Measurements from ENCODE around the gene DENND1A.

DENND1A gene

DNA sequence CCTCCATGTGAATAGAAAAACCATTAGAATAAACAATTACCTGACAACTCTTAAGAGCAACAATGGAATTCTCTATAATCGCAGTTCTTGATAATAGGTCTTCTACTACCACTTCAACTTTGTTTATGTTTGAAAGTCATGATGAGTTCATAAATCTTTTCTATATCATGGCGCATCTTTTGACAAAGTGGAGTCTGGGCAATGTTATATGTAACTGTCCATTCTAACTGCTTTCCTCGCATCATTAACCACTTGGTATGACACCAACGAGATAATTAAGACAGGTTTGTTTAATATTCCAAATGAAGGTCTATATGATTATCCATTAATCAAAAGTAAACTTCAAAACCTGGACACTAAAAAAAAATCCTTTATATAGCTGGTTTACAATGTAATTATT, 272.0 kb downstream of the DENND1A start:
- H3K9me2 ChIP-seq (replicated peaks; ENCODE audit: insufficient read depth, low read length): no peaks in the 10 kb centered on the region
- H3K27me3 ChIP-seq (ENCODE audit: low read length): no peaks in the 10 kb centered on the region
- no peak overlapping the region for H3K4me3 ChIP-seq (ENCODE audit: insufficient read depth, low read length, poor library complexity, severe bottlenecking)
- no peaks in the 10 kb centered on the region for H3F3A ChIP-seq (ENCODE audit: insufficient read depth)
- TF ChIP-seq EZH2phosphoT487 (conservative IDR thresholded peaks at IDR 0.05; ENCODE audit: low read length): no peak
- TF ChIP-seq, protein P1, sequence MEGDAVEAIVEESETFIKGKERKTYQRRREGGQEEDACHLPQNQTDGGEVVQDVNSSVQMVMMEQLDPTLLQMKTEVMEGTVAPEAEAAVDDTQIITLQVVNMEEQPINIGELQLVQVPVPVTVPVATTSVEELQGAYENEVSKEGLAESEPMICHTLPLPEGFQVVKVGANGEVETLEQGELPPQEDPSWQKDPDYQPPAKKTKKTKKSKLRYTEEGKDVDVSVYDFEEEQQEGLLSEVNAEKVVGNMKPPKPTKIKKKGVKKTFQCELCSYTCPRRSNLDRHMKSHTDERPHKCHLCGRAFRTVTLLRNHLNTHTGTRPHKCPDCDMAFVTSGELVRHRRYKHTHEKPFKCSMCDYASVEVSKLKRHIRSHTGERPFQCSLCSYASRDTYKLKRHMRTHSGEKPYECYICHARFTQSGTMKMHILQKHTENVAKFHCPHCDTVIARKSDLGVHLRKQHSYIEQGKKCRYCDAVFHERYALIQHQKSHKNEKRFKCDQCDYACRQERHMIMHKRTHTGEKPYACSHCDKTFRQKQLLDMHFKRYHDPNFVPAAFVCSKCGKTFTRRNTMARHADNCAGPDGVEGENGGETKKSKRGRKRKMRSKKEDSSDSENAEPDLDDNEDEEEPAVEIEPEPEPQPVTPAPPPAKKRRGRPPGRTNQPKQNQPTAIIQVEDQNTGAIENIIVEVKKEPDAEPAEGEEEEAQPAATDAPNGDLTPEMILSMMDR (IDR thresholded peaks at IDR 0.05; ENCODE audit: insufficient read depth, low read length, poor library complexity, severe bottlenecking): no peak
- no peak overlapping the region for H2AFZ ChIP-seq (ENCODE audit: low read depth, low read length, severe bottlenecking)
- H3K9me3 ChIP-seq (ENCODE audit: insufficient read depth, low read length): peaks cover 14% of the 10 kb centered on the region; the same call in 1 of the 2 replicates
- peaks cover 10% of the 10 kb centered on the region for H3K36me3 ChIP-seq (ENCODE audit: low read length)
- H3K4me2 ChIP-seq (ENCODE audit: low read depth, low read length, poor library complexity, severe bottlenecking): no peak overlapping the region
- no peaks in the 10 kb centered on the region for H4K20me1 ChIP-seq (ENCODE audit: low read depth, low read length)
- H3K27ac ChIP-seq (ENCODE audit: low read depth, low read length): no peak overlapping the region
- no peak overlapping the region for H3K9ac ChIP-seq (ENCODE audit: low read length)
- no peaks in the 10 kb centered on the region for H3K79me2 ChIP-seq (ENCODE audit: insufficient read depth, low read length)

DNA sequence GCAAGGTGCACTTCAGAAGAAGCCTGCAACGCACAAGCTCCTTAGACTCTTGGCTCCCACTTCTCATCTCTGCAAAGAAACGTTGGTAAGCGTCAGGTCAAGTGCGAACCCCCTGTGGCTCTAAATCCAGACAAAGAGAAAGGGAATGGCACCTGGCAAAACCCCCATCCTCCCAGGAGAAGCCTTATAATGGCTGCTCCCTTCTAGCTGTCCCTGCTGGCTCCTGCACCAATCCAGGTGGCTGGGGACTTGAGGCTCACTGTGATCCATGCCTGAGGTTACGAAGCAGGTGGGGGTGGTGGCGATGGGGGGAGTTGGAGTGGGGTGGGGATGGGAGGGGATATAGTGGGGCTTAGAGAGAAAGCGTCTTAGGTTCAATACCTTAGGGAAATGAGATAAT, 272.8 kb downstream of the DENND1A start:
- Histone ChIP-seq H4K20me1 (ENCODE audit: low read depth, low read length) (no peaks in the 10 kb centered on the region), H3K4me2 (ENCODE audit: low read depth, low read length, poor library complexity, severe bottlenecking) (no peak overlapping the region), H3K9me3 (ENCODE audit: insufficient read depth, low read length) (peaks cover 10% of the 10 kb centered on the region; the same call in 1 of the 2 replicates), H3K9ac (ENCODE audit: low read length) (no peak overlapping the region), H3K4me3 (ENCODE audit: insufficient read depth, low read length, poor library complexity, severe bottlenecking) (no peak overlapping the region), H3K27me3 (ENCODE audit: low read length) (no peaks in the 10 kb centered on the region), H3K9me2 (replicated peaks; ENCODE audit: insufficient read depth, low read length) (no peaks in the 10 kb centered on the region), H2AFZ (ENCODE audit: low read depth, low read length, severe bottlenecking) (no peak overlapping the region), H3F3A (ENCODE audit: insufficient read depth) (no peaks in the 10 kb centered on the region), H3K79me2 (ENCODE audit: insufficient read depth, low read length) (no peaks in the 10 kb centered on the region), H3K36me3 (ENCODE audit: low read length) (peaks cover 4% of the 10 kb centered on the region), H3K27ac (ENCODE audit: low read depth, low read length) (no peak overlapping the region)
- no peak for TF ChIP-seq EZH2phosphoT487 (conservative IDR thresholded peaks at IDR 0.05; ENCODE audit: low read length)
- TF ChIP-seq, protein P1 (IDR thresholded peaks at IDR 0.05; ENCODE audit: insufficient read depth, low read length, poor library complexity, severe bottlenecking): no peak

DNA sequence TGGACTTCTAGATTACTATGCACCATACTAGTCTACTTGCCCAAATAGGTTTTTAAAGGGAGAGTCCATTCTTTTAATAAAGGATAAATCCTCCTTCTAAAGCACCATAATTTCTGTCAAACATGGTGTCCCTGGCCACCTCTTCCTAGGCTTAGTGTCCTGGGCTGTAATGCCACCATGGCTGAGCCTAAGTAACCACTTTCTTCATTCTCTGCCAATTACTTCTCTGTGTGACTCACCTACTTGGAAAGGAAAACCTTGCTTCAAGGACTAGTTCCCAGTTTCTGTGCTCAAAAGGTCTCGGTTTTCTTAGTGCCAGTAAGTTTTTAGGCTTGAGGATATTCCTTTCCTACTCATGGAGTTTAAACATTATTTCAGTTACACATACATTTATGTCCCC, 273.4 kb downstream of the DENND1A start:
- TF ChIP-seq, protein P1 (IDR thresholded peaks at IDR 0.05; ENCODE audit: insufficient read depth, low read length, poor library complexity, severe bottlenecking): no peak
- TF ChIP-seq EZH2phosphoT487 (conservative IDR thresholded peaks at IDR 0.05; ENCODE audit: low read length): no peak
- H3K9me2 ChIP-seq (replicated peaks; ENCODE audit: insufficient read depth, low read length): no peaks in the 10 kb centered on the region

More for the DNA sequence above, 273.4 kb downstream of the DENND1A start:
- Histone ChIP-seq H3F3A (ENCODE audit: insufficient read depth) (no peaks in the 10 kb centered on the region), H3K79me2 (ENCODE audit: insufficient read depth, low read length) (no peaks in the 10 kb centered on the region), H3K27me3 (ENCODE audit: low read length) (no peaks in the 10 kb centered on the region), H3K27ac (ENCODE audit: low read depth, low read length) (no peak overlapping the region), H3K4me2 (ENCODE audit: low read depth, low read length, poor library complexity, severe bottlenecking) (no peak overlapping the region), H2AFZ (ENCODE audit: low read depth, low read length, severe bottlenecking) (no peak overlapping the region), H3K36me3 (ENCODE audit: low read length) (peaks cover 3% of the 10 kb centered on the region), H3K4me3 (ENCODE audit: insufficient read depth, low read length, poor library complexity, severe bottlenecking) (no peak overlapping the region), H3K9ac (ENCODE audit: low read length) (no peak overlapping the region), H4K20me1 (ENCODE audit: low read depth, low read length) (no peaks in the 10 kb centered on the region), H3K9me3 (ENCODE audit: insufficient read depth, low read length) (peaks cover 8% of the 10 kb centered on the region; the same call in 1 of the 2 replicates)

All from SU-DHL-6 (cell line).